Glomerular visceral epithelial cell (primary cell): ENCODE data around the gene HSP90AA1.
"Not testable (repeated sequence)": the region's sequence is repeated elsewhere in the genome, so short reads cannot be mapped to it uniquely, and the experiment has no call there.

Experiments used
- DNase-seq: peaks from one replicate; pipeline ENCODE4 v3.0.0-alpha.2; 2016; ENCODE audit errors: extremely low spot score

HSP90AA1 gene

DNA sequence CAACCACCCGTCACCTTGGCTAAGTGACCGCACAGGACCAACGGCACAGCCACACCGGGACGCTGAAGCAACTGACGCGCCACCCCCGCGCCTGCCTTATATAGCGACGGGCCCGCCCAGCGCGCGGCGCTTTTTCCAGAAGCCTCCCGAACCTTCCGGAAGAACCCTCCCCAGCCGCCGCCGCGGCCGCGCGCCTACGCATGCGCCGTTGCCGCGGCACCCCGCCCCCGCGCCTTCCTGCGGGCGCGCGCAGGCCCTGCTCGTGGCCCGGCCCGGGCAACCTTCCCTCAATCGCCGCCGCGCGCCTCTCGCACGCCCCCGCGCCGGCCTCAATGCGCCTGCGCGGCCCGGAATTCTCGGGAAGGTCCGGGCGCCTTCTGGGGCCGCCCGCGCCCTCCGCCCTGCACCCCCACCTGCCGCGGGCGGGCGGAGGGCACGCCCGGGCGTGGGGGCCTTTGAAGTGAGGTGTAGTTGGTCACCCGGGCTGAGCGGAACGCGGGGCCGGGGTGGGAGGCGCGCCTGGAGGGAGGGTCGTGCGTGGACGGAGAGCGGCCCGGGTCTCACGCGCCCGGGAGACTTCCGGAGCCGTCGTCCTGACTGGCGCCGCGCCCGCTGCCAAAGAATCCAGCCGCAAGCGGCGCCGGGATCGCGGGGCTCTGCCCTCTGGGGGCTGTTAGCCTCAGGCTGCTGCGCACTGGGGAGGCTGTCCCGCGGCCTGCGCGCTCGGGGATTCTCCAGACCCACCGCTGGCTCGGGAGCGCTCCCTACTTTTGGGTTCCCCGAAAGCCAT is at the start of gene HSP90AA1:
Gene HSP90AA1 (minus strand): TSS at position 73 of the 790 bp plus-strand sequence. CDS start 666 bp downstream, outside the sequence.
- peak; percentile 97 for DNase-seq

DNA sequence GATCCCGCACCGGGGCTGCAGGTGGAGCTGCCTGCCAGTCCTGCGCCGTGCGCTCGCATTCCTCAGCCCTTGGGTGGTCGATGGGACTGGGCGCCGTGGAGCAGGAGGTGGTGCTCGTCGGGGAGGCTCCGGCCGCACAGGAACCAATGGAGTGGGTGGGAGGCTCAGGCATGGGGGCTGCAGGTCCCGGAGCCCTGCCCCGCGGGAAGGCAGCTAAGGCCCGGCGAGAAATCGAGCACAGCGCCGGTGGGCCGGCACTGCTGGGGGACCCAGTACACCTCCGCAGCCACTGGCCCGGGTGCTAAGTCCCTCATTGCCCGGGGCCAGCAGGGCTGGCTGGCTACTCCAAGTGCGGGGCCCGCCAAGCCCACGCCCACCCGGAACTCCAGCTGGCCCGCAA is 48.6 kb upstream of the HSP90AA1 start:
- DNase-seq = not testable (repeated sequence)

DNA sequence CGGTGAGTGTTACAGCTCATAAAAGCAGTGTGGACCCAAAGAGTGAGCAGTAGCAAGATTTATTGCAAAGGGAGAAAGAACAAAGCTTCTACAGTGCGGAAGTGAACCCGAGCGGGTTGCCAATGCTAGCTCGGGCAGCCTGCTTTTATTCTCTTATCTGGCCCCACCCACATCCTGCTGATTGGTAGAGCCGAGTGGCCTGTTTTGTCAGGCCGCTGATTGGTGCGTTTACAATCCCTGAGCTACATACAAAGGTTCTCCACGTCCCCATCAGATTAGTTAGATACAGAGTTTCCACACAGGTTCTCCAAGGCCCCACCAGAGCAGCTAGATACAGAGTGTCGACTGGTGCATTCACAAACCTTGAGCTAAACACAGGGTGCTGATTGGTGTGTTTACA is 47.9 kb upstream of the HSP90AA1 start:
- DNase-seq = not testable (repeated sequence)

DNA sequence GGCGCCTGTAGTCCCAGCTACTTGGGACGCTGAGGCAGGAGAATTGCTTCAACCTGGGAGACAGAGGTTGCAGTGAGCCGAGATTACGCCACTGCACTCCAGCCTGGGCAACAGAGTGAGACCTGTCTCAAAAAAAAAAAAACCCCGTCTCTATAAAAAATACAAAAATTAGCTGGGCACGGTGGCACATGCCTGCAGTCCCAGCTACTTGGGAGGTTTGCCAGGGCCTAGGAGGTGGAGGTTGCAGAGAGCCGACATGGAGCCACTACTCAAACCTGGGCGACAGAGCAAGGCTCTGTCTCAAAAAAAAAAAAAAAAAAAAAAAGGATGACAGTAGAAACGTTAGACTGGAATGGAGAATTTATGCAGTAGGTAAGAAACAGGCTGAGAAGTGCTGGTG is 47.2 kb upstream of the HSP90AA1 start:
- DNase-seq = not testable (repeated sequence)

DNA sequence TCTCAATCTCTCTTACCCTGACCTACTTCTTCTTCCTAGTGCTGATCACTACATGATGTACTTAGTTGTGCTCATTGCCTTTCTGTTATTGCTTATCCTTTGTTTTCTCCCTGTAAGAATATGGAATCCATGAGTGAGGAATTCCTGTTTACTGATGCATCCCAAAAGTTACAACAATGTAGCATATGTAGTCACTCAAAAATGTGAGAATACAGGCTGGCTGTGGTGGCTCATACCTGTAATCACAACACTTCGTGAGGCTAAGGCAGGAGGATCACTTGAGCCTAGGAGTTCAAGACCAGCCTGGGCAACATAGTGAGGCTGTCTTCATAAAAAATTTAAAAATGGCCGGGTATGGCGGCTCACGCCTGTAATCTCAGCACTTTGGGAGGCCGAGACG is 44.9 kb upstream of the HSP90AA1 start:
- DNase-seq = no peak

- no peak for DNase-seq
These were observed 40.1 kb upstream of the HSP90AA1 start for GRCh38 chr14:102126807-102127455.

- DNase-seq = peak; percentile 66
These were observed 38.7 kb upstream of the HSP90AA1 start for GRCh38 chr14:102125546-102125945.

GRCh38 chr14:102124419-102124818 is 37.6 kb upstream of the HSP90AA1 start:
- no peak for DNase-seq

GRCh38 chr14:102121567-102121966 is 34.7 kb upstream of the HSP90AA1 start:
- DNase-seq = no peak

- no peak for DNase-seq
These were observed 34.0 kb upstream of the HSP90AA1 start for GRCh38 chr14:102120888-102121287.

DNA sequence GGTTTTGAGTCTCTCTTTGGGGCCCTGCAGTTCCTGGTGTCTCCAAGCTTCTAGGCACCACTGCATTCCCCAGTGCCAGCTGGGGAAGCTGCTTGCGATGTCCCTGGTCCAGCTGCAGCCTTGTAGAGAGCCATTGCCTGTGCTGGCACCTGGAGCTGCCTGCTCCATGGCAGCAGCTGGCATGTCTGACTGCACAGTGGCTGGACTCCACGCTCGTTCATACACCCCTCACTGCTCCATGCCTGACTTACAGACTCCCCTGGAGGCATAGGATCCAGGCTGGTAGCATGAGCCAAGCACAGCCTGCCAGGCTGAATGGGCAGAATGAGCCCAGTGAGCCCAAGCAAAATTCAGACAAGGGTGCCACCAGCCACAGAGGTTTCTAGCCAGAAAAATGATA is 31.0 kb upstream of the HSP90AA1 start:
- no peak for DNase-seq

- no peak for DNase-seq
These were observed 29.7 kb upstream of the HSP90AA1 start for GRCh38 chr14:102116361-102117180.

- no peak for DNase-seq
These were observed 24.3 kb upstream of the HSP90AA1 start for GRCh38 chr14:102111101-102111500.

GRCh38 chr14:102109332-102109731 is 22.5 kb upstream of the HSP90AA1 start:
- DNase-seq = not testable (repeated sequence)

DNA sequence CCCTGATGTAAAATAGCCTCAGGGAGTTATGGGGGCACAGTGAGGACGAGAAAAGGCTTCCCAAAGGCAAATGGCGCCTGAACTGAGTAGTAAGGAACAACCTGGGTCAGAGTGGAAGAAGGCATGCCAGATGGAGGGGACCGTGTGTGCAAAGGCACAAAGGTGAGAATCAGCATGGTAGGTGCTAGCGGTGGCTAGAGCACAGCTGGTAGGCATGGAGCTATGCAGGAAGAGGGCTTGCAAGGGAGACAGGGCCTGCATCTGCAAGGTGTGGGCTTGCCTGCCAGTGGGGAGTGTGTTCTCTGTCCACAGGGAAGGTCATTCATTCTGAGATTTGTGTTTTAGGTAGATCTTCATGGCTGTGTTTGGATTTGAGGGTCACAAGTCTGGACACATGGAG is 18.5 kb upstream of the HSP90AA1 start:
- DNase-seq = no peak

DNA sequence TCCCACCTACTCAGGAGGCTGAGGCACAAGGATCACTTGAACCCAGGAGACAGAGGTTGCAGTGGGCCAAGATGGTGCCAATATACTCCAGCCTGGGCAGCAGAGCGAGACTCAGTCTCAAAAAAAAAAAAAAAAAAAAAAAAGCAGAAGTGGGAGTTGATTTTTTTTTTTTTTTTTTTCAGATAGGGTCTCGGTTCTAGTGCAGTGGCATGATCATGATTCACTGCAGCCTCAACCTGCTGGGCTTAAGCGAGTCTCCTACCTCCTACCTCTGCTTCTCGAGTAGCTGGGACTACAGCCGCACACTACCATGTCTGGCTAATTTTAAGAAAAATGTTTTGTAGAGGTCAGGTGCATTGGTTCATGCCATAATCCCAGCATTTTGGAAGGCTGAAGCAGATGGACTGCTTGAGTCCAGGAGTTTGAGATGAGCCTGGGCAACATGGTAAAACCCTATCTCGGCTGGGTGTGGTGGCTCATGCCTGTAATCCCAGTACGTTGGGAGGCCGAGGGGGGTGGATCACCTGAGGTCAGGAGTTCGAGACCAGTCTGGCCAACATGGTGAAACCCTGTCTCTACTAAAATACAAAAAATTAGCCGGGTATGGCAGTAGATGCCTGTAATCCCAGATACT is 16.3 kb upstream of the HSP90AA1 start:
- no peak for DNase-seq

DNA sequence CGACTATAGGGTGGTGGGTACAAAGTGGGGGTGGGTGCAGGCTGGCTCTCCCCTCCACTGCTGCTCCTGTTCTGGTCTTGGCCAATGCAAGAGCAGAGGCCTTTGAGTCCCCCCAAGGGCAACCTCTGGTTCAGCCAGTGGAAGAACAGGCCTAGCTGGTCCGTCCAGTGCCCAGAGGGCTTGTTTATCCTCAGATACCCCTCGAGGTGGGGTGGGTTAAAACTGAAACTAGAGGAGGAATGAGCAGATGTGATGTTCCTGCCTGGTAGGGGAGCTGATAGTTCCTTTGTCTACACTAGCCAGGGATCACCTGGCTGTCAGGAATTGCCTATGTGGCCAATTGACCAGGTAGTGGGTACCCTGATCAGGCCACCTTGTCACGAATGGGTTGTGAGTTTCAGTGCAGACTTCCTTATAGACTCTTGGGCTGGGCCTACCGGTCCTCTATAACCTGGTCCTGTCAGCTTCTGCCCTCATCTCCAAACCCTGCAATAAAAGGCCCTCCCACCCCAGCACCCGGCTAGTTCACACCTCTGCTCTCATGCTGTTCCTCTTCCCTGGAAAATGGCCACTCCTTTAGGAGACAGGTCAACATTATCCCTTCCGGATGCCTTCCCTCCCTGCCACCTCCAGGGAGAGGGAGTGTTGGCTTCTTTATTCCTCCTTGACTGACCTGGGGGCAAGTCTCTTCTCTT is 10.7 kb upstream of the HSP90AA1 start:
- no peak for DNase-seq

DNA sequence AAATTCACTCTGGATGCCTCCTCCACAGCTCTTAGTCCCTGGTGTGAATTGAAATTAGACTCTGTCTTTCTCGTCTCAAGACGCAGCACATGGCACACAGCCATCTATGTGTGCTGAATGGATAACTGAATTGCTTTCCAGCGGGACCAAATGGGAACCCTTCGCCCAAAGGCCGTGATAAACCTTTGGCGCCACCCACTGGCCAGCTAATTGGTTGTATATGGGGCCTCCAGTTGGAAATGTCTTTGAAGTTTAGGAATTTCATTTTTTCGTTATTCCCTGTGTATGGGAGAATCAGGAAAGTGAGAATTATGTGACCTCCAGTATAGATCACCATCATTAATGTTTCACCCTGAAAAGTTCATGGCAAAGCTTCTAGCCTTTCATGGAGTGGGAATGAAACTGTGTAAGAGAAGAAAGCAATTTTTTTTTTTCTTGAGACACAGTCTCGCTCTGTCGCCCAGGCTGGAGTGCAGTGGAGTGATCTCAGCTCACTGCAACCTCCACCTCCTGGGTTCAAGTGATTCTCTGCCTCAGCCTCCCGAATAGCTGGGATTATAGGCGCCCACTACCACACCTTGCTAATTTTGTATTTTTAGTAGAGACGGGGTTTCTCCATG is 9.8 kb upstream of the HSP90AA1 start:
- DNase-seq = peak; percentile 77

DNA sequence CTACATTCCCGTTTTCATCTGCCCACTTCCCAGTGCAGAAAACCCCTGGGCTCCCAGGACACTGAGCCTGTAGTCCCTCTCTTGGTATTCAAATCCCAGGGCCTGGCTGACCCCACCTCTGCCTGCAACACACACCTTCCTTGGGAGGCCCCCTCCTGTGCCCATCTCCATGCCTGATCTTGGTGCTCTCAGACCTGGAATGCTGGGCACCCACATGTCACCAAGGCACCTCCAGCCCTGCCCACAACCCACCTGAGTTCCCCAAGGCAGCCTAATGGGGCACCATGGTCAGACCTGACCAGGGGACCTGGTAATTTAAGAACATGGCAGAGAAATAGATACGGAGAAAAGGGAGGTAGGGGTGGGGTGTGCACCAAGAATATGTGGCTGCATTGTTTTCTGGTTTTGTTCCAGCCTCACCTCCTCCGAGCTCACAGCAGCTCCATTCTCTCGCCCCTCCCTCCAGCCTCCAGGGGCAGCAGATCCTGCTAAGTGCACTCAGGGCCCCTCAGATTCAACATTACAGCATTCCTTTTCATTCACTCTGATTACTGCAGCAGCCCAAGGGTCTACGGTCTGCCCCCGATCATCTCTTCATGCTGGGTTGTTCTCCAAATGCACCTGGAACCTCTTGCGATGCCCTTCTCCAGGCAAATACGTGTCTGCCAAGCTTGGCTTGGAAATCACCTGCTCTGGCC is 9.2 kb upstream of the HSP90AA1 start:
- DNase-seq = no peak

DNA sequence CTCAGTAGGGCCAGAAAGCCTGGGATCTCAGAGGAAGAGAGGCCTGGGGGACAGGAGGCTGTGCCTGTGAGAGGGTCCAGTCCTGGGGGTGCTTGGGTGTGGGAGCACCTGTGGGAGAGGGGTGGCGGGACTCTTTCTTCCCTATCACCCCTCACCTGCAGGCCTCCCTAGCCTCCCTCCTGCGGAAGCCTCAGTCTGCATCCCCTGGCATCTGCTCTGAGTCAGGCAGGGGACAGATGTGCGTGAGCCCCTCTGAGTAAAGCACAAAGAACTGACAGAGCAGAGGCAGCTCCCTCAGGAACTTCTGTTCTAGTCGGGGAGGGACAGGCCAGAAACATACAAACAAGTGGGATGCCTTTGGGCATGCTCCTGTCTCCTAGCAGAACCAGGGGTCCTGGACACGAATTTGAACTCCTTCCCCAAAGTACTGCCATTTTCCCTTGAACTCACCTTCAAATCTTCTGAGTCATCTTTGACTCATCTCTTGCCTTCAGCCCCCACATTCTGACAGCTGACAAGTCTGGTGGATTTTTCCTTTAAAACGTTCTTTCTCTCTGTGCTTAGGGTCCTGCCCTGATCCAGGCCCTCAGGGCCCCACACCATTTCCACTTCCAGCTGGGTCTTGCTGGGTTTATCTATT is 8.5 kb upstream of the HSP90AA1 start:
- no peak for DNase-seq
